H1 (cell line): ENCODE measurements around the gene RALA. TPM values are rescaled to one million over a fixed set of nuclear protein-coding genes. Genes with fewer than 3 reads are reported as not detected.

ENCODE experiments used
- CTCF ChIA-PET: fragments of 300-600 bp; sonication (Branson Sonifier 250); formaldehyde crosslinking; loops from one replicate; lab custom pipeline; 2021; ENCODE audit not compliant: partially characterized antibody; lab: Charles Lee
- POLR2A ChIA-PET: fragments of 300-600 bp; sonication (Branson Sonifier 250); formaldehyde crosslinking; loops from one replicate; lab custom pipeline; 2021; ENCODE audit warnings: inconsistent platforms; ENCODE audit not compliant: partially characterized antibody; lab: Charles Lee
- DNase-seq, 2 experiments: peaks; one replicate each; pipeline versions ENCODE4 v3.0.0 to v3.0.0-alpha.2; 2010 to 2022; ENCODE audit warnings: low spot score in 2 of 2, low read depth in 1 of 2, mixed read lengths in 1 of 2
- FAIRE-seq: peaks from 2 replicates; lab custom pipeline; 2011; peaks lifted over from hg19 to GRCh38; lab: Jason Lieb, UNC
- H2AFZ ChIP-seq: 2 replicates; pipeline ENCODE4 v1.8.1; 2012; ENCODE audit warnings: low read length, inconsistent platforms
- H2AK5ac ChIP-seq: 2 replicates; pipeline ENCODE4 v1.6.1; 2013; ENCODE audit warnings: low read depth, low read length
- H2BK120ac ChIP-seq: replicated peaks from 2 replicates; pipeline ENCODE3; 2013; ENCODE audit warnings: low read depth, low read length, inconsistent platforms
- H2BK12ac ChIP-seq: 2 replicates; pipeline ENCODE4 v1.6.1; 2013; ENCODE audit warnings: low read depth, low read length
- H2BK15ac ChIP-seq: 2 replicates; pipeline ENCODE4 v1.6.1; 2013; ENCODE audit warnings: low read length
- H2BK20ac ChIP-seq: 2 replicates; pipeline ENCODE4 v1.6.1; 2013; ENCODE audit warnings: low read length
- H2BK5ac ChIP-seq: 2 replicates; pipeline ENCODE4 v1.6.1; 2013; ENCODE audit warnings: low read depth, low read length
- H3K14ac ChIP-seq: 2 replicates; pipeline ENCODE4 v1.6.1; 2013; ENCODE audit warnings: inconsistent platforms; ENCODE audit not compliant: insufficient read length
- H3K18ac ChIP-seq: 2 replicates; pipeline ENCODE4 v1.6.1; 2013; ENCODE audit warnings: low read length; ENCODE audit errors: extremely low read depth
- H3K23ac ChIP-seq: 2 replicates; pipeline ENCODE4 v1.6.1; 2013; ENCODE audit warnings: inconsistent platforms; ENCODE audit not compliant: insufficient read length
- H3K23me2 ChIP-seq: 2 replicates; pipeline ENCODE4 v1.6.1; 2013; ENCODE audit warnings: low read depth, low read length
- H3K27ac ChIP-seq: 2 replicates; pipeline ENCODE4 v1.6.1; 2011; ENCODE audit warnings: low read depth, low read length, inconsistent platforms
- H3K27me3 ChIP-seq, 4 experiments: replicated peaks in 1 of 4; 1 replicate in 1 of 4; 2 replicates in 3 of 4; pipeline versions ENCODE4 v1.6.1 to v1.8.1; 2011 to 2013; ENCODE audit warnings: low read length in 3 of 4, mild to moderate bottlenecking in 3 of 4, inconsistent platforms in 2 of 4, mixed read lengths in 2 of 4, moderate library complexity in 1 of 4; ENCODE audit not compliant: control insufficient read depth in 3 of 4, insufficient read depth in 3 of 4; ENCODE audit errors: extremely low read depth in 1 of 4
- H3K36me3 ChIP-seq, 4 experiments: 2 replicates each; pipeline versions ENCODE4 v1.6.1 to v1.8.1; 2011 to 2013; ENCODE audit warnings: mild to moderate bottlenecking in 4 of 4, low read length in 3 of 4, moderate library complexity in 2 of 4, control low read depth in 1 of 4, inconsistent platforms in 1 of 4; ENCODE audit not compliant: insufficient read depth in 4 of 4, control insufficient read depth in 2 of 4
- H3K4ac ChIP-seq: replicated peaks from 2 replicates; pipeline ENCODE3; 2013; ENCODE audit warnings: low read length, low read depth, mixed read lengths, inconsistent platforms; ENCODE audit not compliant: insufficient read length
- H3K4me1 ChIP-seq, 4 experiments: replicated peaks in 1 of 4; 1 replicate in 1 of 4; 2 replicates in 3 of 4; pipeline versions ENCODE4 v1.6.1 to v1.8.1; 2011 to 2013; ENCODE audit warnings: low read length in 3 of 4, inconsistent platforms in 2 of 4, mixed read lengths in 1 of 4; ENCODE audit not compliant: insufficient read depth in 4 of 4, control insufficient read depth in 3 of 4
- H3K4me2 ChIP-seq, 2 experiments: 2 replicates each; pipeline versions ENCODE4 v1.6.1 to v1.8.1; 2011 to 2013; ENCODE audit warnings: low read depth in 2 of 2, low read length in 2 of 2, control low read depth in 1 of 2, inconsistent platforms in 1 of 2, mild to moderate bottlenecking in 1 of 2; ENCODE audit not compliant: insufficient read depth in 1 of 2
- H3K4me3 ChIP-seq, 4 experiments: fragments of 200-600, 300-600 bp in 1 of 4; sonication (generic), shearing (Covaris generic), sonication (Bioruptor Twin) in 1 of 4; 2 replicates each; pipeline versions ENCODE4 v1.5.1 to v1.8.1; 2011 to 2016; ENCODE audit warnings: low read length in 4 of 4, low read depth in 3 of 4, control low read depth in 2 of 4, inconsistent platforms in 2 of 4, mild to moderate bottlenecking in 2 of 4, mixed read lengths in 1 of 4, moderate library complexity in 1 of 4; ENCODE audit not compliant: insufficient read depth in 2 of 4; ENCODE audit errors: extremely low read depth in 1 of 4
- H3K56ac ChIP-seq: replicated peaks from 2 replicates; pipeline ENCODE3; 2013; ENCODE audit warnings: low read depth, mild to moderate bottlenecking, mixed read lengths, low read length, inconsistent platforms; ENCODE audit not compliant: insufficient read length
- H3K79me1 ChIP-seq: 2 replicates; pipeline ENCODE4 v1.6.1; 2013; ENCODE audit warnings: low read depth, low read length, control low read depth
- H3K79me2 ChIP-seq, 2 experiments: 2 replicates each; pipeline versions ENCODE4 v1.6.1 to v1.8.1; 2012 to 2013; ENCODE audit warnings: low read length in 2 of 2, mild to moderate bottlenecking in 2 of 2, inconsistent platforms in 1 of 2; ENCODE audit not compliant: insufficient read depth in 2 of 2, control insufficient read depth in 1 of 2
- H3K9ac ChIP-seq, 4 experiments: replicated peaks in 1 of 4; 1 replicate in 1 of 4; 2 replicates in 3 of 4; pipeline versions ENCODE4 v1.6.1 to v1.8.1; 2011 to 2013; ENCODE audit warnings: low read depth in 3 of 4, low read length in 3 of 4, control low read depth in 2 of 4, mild to moderate bottlenecking in 2 of 4, moderate library complexity in 2 of 4, inconsistent platforms in 1 of 4; ENCODE audit errors: extremely low read depth in 1 of 4
- H3K9me3 ChIP-seq, 2 experiments: 2 replicates each; pipeline versions ENCODE4 v1.6.1 to v1.8.1; 2012 to 2013; ENCODE audit warnings: mild to moderate bottlenecking in 2 of 2, moderate library complexity in 2 of 2, control low read depth in 1 of 2, inconsistent platforms in 1 of 2, low read depth in 1 of 2, low read length in 1 of 2, mixed read lengths in 1 of 2; ENCODE audit not compliant: insufficient read depth in 2 of 2
- H4K20me1 ChIP-seq, 2 experiments: replicated peaks in 1 of 2; 2 replicates each; pipeline versions ENCODE3 to v1.8.1; 2011 to 2013; ENCODE audit warnings: inconsistent platforms in 2 of 2, low read length in 2 of 2, mild to moderate bottlenecking in 1 of 2; ENCODE audit not compliant: insufficient read depth in 2 of 2, control insufficient read depth in 1 of 2
- H4K5ac ChIP-seq: 2 replicates; pipeline ENCODE4 v1.6.1; 2013; ENCODE audit warnings: low read length, low read depth, mixed read lengths, inconsistent platforms; ENCODE audit not compliant: insufficient read length
- H4K8ac ChIP-seq: 2 replicates; pipeline ENCODE4 v1.8.0; 2013; ENCODE audit warnings: mild to moderate bottlenecking, moderate library complexity, low read length, inconsistent platforms; ENCODE audit not compliant: insufficient read depth; ENCODE audit errors: extremely low read depth
- H4K91ac ChIP-seq: replicated peaks from 2 replicates; pipeline ENCODE3; 2013; ENCODE audit warnings: low read length, mixed read lengths, inconsistent platforms; ENCODE audit not compliant: insufficient read length
- CREB1 ChIP-seq: IDR thresholded peaks from 2 replicates; pipeline ENCODE4 v1.6.1; 2012; ENCODE audit warnings: inconsistent platforms
- GTF2F1 ChIP-seq: IDR thresholded peaks from 2 replicates; pipeline ENCODE4 v1.6.1; 2012; ENCODE audit warnings: low read depth, low read length, improper control_type of control experiment, borderline replicate concordance
- JUND ChIP-seq: IDR thresholded peaks from 2 replicates; pipeline ENCODE4 v1.6.1; 2011; ENCODE audit warnings: mild to moderate bottlenecking, improper control_type of control experiment, low read length
- KDM1A ChIP-seq: fragments of 200-600, 300-600 bp; sonication (generic); IDR thresholded peaks from 2 replicates; pipeline ENCODE4 v1.7.1; 2016; ENCODE audit warnings: mild to moderate bottlenecking, low read length, borderline replicate concordance
- KDM4A ChIP-seq: IDR thresholded peaks from one replicate; pipeline ENCODE4 v1.7.1; 2012; ENCODE audit warnings: low read depth, mild to moderate bottlenecking, moderate library complexity, low read length, inconsistent platforms; ENCODE audit not compliant: severe bottlenecking
- PHF8 ChIP-seq: fragments of 200-600 bp; sonication (generic); conservative IDR thresholded peaks from 2 replicates; pipeline ENCODE4 v1.7.1; 2012; ENCODE audit warnings: low read depth, mild to moderate bottlenecking, inconsistent platforms, low read length, moderate library complexity
- POLR2A ChIP-seq, 2 experiments: IDR thresholded peaks; 1 replicate in 1 of 2; 2 replicates in 1 of 2; pipeline ENCODE4 v1.6.1; 2011; ENCODE audit warnings: low read depth in 2 of 2, low read length in 2 of 2, mild to moderate bottlenecking in 2 of 2; ENCODE audit errors: control extremely low read depth in 1 of 2
- POU5F1 ChIP-seq: IDR thresholded peaks from 2 replicates; pipeline ENCODE4 v1.6.1; 2011; ENCODE audit warnings: low read depth, mild to moderate bottlenecking, low read length, moderate library complexity
- SIX5 ChIP-seq: IDR thresholded peaks from 2 replicates; pipeline ENCODE4 v1.6.1; 2011; ENCODE audit warnings: mild to moderate bottlenecking, low read depth, low read length
- SP4 ChIP-seq: IDR thresholded peaks from 2 replicates; pipeline ENCODE4 v1.6.1; 2012; ENCODE audit warnings: low read length, inconsistent platforms
- SRF ChIP-seq: IDR thresholded peaks from 2 replicates; pipeline ENCODE4 v1.6.1; 2011; ENCODE audit warnings: mild to moderate bottlenecking, low read depth, low read length, moderate library complexity
- SUZ12 ChIP-seq: fragments of 200-600 bp; sonication (generic); IDR thresholded peaks from 2 replicates; pipeline ENCODE4 v1.6.1; 2012; ENCODE audit warnings: mild to moderate bottlenecking, inconsistent platforms, low read length, moderate library complexity, mixed read lengths
- TAF7 ChIP-seq: optimal IDR thresholded peaks from 2 replicates; pipeline ENCODE3; 2011; ENCODE audit warnings: low read depth, mild to moderate bottlenecking, inconsistent platforms, low read length, moderate library complexity, borderline replicate concordance
- TBP ChIP-seq: IDR thresholded peaks from 2 replicates; pipeline ENCODE4 v1.6.1; 2011; ENCODE audit warnings: low read depth, low read length, improper control_type of control experiment
- USF2 ChIP-seq: IDR thresholded peaks from 2 replicates; pipeline ENCODE4 v1.6.1; 2011; ENCODE audit warnings: low read length, improper control_type of control experiment
- WGBS, 2 experiments: shearing (Covaris generic) in 1 of 2; methylation state at CpG; one replicate each; pipeline versions ENCODE4 v1.1.6 to v1.1.7; 2013 to 2015; ENCODE audit warnings: low lambda C conversion rate in 2 of 2, mixed read lengths in 2 of 2, inconsistent platforms in 1 of 2, low coverage in 1 of 2, missing lambda C conversion rate in 1 of 2; ENCODE audit not compliant: insufficient replicate concordance in 2 of 2, insufficient coverage in 1 of 2, insufficient read length in 1 of 2; ENCODE audit errors: extremely low coverage in 1 of 2, missing lambda C conversion rate in 1 of 2; 5-methylcytosine and 5-hydroxymethylcytosine counted together
- polyA plus RNA-seq, 7 experiments: library from polyadenylated mRNA; depleted of rRNA in 3 of 7; stranded (reverse) in 5 of 7; unstranded in 2 of 7; fragments of >200 nt in 5 of 7; fragments of 200-250 nt in 2 of 7; gene quantifications; 1 replicate in 5 of 7; 2 replicates in 1 of 7; 4 replicates in 1 of 7; pipeline versions ENCODE4 v1.2.1 to v1.2.3, GENCODE V29; 2011 to 2013; ENCODE audit warnings: missing spikeins in 2 of 7, mixed read lengths in 2 of 7
- total RNA-seq: library from RNA; stranded (reverse); fragmentation: NEBNext Ultra II Directional; extraction: Animal tissue kit (Norgen Biotek cat#: 25700); gene quantifications from 2 replicates; pipeline ENCODE4 v1.2.1, GENCODE V29; 2021

RALA gene
- total and polyA plus RNA-seq, 2 of the 8 experiments (the other 6 are each of a cell fraction or from before 2014, with no cell fraction given) = 24.1 to 72.8 TPM

- H4K20me1 ChIP-seq = no peaks in the 10 kb centered on the region
- CTCF ChIA-PET = interaction anchor here (0.9 kb wide), 1 partner anchor 51 kb away, joined by 3 read pairs; no protein-coding TSS in a partner anchor
- FAIRE-seq = no peak
- TF ChIP-seq USF2 (no peak), KDM4A (no peak), POLR2A (IDR thresholded peaks at IDR 0.05; ENCODE audit: control extremely low read depth in 1 of 2, low read depth in 2 of 2, low read length in 2 of 2) (no peak), CREB1 (no peak), POU5F1 (no peak), SIX5 (no peak), GTF2F1 (no peak), TAF7 (no peak), SRF (no peak), PHF8 (no peak), JUND (no peak), TBP (no peak), SP4 (no peak), SUZ12 (no peak), KDM1A (no peak)
These were observed 51.0 kb downstream of the RALA start for GRCh38 chr7:39674406-39674805.

More at GRCh38 chr7:39674406-39674805, 51.0 kb downstream of the RALA start:
- H3K9me3 ChIP-seq = peaks cover 0 to 3% of the 10 kb centered on the region in 2 experiments; a peak in 1 of 4 replicates
- no peak overlapping the region for H4K5ac ChIP-seq
- no peak overlapping the region for H3K56ac ChIP-seq
- H3K79me2 ChIP-seq = peaks cover 0 to 52% of the 10 kb centered on the region in 2 experiments; a peak in 2 of 4 replicates
- POLR2A ChIA-PET = no interaction called here
- H2AFZ ChIP-seq = no peak overlapping the region
- no peak overlapping the region for H2BK15ac ChIP-seq
- H2BK12ac ChIP-seq = no peak overlapping the region
- no peak overlapping the region for H3K9ac ChIP-seq
- no peak overlapping the region for H4K8ac ChIP-seq
- H2AK5ac ChIP-seq = no peak overlapping the region
- no peak overlapping the region for H2BK5ac ChIP-seq
- DNase-seq = no peak
- H2BK20ac ChIP-seq = no peak overlapping the region
- no peak overlapping the region for H3K18ac ChIP-seq
- H3K4me1 ChIP-seq = no peaks in the 10 kb centered on the region
- no peaks in the 10 kb centered on the region for H3K36me3 ChIP-seq
- no peak overlapping the region for H4K91ac ChIP-seq
- WGBS, 2 experiments = 85% methylated on average over 1 of the region's 1 CpG; no CpG with 5 or more reads in 1 of the 2 experiments
- no peaks in the 10 kb centered on the region; the same call in 1 of the 2 replicates for H3K79me1 ChIP-seq
- H3K4ac ChIP-seq = no peak overlapping the region
- no peak overlapping the region for H3K4me3 ChIP-seq
- no peaks in the 10 kb centered on the region for H3K27me3 ChIP-seq
- H3K23ac ChIP-seq = no peak overlapping the region
- H3K4me2 ChIP-seq = no peak overlapping the region
- no peaks in the 10 kb centered on the region for H3K23me2 ChIP-seq
- H3K14ac ChIP-seq = no peak overlapping the region
- no peak overlapping the region for H2BK120ac ChIP-seq
- H3K27ac ChIP-seq = no peak overlapping the region
